Retina (tissue), 1 donor: ENCODE results near the gene HOTAIR.

Experiments used
- DNase-seq: peaks from one replicate; pipeline ENCODE4 v3.0.0-alpha.2; 2016

HOTAIR gene

GRCh38 chr12:53955776-53956250 is 18.9 kb downstream of the HOTAIR start:
- no peak for DNase-seq

DNA sequence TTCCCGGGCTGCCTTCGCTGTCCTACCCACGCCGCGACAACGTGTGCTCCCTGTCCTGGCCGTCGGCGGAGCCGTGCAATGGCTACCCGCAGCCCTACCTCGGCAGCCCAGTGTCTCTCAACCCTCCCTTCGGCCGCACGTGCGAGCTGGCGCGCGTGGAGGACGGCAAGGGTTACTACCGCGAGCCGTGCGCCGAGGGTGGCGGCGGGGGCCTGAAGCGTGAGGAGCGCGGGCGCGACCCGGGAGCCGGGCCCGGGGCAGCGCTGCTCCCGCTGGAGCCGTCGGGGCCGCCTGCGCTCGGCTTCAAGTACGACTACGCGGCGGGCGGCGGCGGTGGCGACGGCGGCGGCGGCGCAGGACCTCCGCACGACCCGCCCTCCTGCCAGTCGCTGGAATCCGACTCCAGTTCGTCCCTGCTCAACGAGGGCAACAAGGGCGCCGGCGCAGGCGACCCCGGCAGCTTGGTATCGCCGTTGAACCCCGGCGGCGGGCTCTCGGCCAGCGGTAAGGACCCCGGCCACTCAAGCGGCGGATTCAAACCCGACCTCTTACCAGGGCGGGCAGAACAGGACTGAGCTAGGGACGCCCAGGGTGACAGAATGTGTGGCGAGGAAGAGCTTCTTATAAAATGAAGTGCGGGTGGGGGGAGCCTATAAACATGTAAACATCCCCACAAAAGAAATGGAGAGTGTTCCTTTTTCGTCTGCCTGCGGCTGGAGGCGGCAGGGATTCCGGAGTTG is 19.5 kb downstream of the HOTAIR start:
- no peak for DNase-seq

- DNase-seq: no peak
Measured at GRCh38 chr12:53954694-53955035, 20.1 kb downstream of the HOTAIR start, which contains the start of gene HOXC12. TSS of gene HOXC12 (plus strand) at chr12:53954903. CDS start at chr12:53954930, 27 bp downstream.

DNA sequence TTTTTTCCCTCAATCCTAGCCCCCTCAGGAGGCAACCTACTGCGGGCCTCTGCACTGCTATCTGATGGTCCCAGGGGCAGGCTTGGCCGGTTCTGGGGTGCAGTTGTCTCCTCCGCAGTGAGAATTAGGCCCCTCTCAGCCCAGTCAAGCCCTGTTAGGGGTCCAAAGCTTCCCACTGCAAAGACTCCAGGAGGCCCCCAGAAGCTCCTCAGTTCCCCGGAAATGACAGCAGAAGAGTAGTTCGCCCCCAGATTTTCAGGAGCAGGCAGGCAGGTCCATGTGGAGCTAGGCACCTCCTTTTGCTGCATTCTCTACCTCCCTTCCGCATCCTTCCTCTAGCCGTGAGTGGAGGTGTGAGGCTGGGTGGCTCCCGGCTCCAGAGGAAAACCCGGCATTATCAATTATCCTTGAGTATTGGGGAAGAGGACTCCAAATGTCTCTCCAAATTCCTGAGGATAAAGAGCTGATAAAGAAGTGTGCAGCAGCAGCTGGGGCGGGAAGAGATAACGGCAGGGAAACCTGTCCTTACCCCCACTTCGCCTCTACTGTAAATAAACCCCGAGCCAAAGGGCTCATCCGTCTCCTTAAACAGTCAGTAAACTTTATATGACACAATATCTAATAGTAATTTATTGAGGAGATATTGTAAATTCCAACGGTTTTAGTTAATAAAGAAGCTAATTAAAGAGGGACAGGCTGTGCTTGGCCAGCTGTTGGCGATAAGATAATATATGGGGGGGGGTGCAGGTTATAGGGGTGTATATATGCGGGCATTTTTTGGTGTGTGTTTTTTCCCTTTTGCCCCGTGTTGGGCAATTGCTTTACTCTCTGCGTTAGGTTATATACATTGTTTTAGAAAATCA is 20.7 kb downstream of the HOTAIR start:
- no peak for DNase-seq

DNA sequence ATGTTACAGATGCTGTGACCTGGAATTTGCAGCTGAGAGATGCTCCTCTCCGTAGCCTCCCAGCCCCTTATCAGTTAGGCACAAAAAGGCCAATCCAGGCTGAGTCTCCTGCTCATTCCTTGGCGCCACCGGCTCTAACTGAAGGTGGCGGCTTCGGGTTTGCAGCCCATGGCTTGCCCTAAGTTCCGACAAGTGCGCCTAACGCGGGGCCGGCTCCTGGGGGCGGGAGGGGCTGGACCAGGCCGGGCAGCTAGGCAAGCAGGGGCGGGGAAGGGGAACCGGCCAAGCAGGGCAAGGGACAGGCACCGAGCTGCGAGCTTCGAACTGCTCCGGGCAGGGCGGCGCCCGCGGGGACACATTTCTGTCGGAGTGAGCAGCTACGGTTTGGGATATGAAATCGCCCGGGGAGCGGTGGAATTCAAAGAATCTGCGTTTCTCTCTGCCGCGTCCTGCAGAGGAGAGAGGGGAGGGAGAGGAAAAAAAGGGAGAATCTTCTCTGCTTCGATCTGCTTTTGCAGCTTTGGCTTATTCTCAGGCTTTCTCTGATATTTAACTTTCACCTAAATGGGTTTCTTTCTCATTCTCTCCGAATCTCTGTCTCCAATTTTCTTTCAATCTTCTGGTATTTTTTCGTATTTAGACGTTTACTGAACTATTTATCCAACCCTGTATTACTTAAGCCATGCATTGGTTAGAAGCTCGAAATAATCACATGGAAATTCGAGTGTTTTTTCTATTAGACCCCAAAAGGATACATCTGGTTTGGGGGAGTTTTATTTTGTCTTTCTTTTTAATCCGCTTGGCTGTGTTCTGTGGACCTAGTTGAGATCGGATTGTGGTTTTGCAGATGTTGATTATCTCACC is 21.7 kb downstream of the HOTAIR start:
- DNase-seq: no peak

DNA sequence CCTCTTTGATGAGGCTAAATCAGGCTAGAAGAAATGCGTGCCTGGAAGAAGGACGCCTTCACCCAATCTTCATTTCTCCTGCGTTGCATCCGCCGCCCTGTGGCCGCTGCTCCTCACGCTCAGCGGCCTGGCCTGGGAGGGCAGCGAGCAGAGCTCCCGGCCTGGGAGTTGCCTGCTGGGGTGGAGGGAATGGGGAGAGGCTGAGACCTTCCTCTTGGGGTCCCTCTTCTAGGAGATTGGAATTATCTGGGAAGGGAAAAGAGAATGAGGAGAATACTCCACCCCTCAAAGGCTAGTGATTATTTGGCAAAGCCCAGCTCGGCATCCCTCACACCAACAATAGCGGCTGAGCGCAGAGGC is 22.4 kb downstream of the HOTAIR start:
- peak; percentile 75 for DNase-seq

DNA sequence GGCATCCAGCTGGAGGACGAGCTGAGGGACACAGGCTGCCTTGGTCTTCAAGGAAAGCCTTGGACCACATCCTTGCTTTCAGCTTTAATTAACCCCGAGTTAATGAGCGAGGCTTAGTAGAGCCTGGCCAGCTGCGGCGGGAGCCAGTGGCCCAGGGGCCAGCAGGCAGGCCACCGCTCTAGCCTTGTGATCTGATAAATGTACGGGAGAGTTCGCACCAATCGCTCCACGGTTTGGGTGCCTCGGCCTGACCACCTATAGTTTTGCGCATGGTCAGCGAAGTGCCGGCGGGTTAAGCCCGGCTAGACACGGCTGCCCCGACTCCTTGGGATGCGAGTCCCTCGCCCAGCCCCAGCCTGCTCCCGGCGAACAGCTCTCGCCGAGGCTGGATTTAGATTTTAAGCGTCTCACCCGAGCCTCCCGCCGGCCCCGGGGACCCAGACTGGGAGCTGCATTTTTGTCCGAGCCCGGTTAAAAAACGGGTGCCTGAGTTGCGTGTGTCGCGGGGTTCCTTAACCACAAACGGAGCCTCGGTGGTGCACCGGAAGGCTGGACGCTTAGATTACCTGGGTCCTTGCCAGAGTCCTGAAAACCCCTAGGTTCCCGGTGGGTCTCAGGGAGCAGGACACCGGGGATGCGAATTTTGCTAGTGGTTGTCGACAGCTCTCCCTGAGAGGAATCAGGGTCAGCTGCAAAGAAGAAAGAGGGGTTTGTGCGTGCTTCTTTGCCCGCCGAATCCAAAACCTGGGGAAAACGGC is 23.0 kb downstream of the HOTAIR start:
- DNase-seq: no peak

DNA sequence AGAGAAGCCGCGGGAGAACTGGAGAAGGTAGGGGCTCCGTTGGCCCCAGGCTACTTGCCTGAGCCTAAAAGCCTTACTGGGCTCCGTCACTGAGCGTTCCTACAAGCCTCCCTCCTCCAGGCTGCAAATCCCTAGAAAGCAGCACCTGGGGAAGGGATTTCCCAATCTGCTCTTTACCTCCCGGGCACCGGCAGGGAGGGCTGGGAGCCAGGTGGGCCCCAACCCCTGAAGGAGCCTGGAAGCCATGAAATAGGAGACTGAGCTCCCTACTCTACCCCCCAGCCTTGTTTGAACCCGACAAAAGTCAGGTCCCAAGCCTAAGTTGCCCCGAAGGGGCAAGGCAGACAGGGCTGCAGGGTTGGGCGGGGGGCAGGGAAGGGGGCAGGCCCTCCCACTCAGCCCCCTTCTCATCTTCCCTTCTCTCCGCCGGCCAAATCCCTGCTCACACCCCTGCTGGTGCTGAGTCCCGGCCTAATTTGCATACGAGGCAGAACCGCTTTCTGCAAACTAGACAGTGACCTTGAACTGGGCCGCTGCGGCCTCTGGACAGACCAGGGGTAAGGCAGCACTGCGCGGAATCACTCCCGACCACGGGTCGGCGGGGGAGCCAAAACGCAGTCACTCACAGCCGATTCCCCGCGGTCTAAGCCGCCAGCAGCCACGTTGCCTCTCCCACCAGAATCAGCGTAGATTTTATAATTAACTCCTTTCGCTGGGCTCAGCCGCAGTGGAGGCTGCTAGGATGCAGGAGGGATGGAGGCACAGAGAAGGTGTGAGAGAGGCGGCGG is 23.8 kb downstream of the HOTAIR start:
- DNase-seq: no peak

GRCh38 chr12:53950437-53950773 is 24.3 kb downstream of the HOTAIR start:
- DNase-seq: no peak

- no peak for DNase-seq
Measured at GRCh38 chr12:53949631-53950436, 24.9 kb downstream of the HOTAIR start.

DNA sequence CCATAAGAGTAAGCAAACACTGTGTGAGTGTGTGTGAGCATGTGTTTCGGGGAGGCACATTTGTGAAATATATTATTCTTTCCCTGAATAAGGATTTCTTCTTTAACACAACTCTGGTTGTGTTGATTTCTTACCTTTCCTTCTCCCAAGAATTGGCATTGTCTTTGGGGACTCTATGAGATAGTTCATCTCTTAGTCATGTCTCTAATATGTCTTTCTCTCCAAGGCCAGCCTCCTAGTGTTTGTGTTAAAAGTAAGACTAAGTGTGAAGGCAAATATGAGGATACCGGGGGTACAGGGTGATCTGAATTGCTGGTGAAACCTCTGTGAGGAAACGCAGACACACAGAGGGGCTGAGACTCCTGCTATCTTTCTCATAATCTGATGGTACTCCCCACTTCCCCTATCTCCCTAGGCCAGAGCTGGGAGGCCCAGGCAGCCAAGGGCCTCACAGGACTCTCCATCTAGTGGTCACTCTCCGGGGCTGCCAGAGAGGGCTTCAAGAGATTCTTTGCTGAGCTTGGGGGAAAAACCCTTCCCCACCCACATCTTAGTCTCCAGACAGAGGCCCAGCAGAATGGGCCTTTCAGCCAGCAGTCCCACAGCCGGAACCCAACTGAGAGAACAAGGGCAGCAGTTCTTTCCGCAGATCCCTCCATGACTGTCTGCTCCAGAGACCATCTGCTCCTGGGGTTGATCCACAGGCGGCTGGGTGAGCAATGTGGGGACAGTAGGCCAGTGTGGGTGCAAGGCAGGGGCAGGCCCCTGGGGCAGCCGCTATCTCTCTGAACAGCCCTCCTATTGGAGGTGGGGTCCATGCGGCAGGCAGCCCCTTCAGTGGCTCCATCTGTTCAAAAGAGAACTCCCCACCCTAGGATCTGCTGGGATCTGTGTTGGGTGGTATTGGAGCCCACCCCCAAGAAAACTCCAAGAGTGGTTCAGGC is 25.8 kb downstream of the HOTAIR start:
- DNase-seq: no peak

DNA sequence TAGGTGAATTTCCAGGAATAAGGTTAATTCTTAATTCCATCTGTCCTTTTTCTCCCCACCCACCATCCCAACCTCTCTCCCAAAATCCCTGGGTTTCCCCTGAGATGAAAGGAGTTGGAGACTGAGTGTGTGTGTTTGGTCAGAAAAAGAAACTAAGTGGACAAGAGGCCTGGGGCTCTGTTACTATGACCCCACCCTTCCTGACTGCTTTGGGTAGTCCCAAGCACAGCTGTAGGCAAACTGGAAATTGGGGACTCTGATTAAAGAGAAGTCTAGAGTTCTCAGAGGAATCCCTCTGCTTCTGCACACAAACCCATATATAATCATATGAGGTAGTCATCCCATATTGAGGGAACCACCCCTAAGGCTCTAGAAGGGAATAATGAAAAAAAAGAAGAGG is 27.0 kb downstream of the HOTAIR start:
- DNase-seq: no peak

GRCh38 chr12:53944907-53945847 is 29.6 kb downstream of the HOTAIR start:
- no peak for DNase-seq

DNA sequence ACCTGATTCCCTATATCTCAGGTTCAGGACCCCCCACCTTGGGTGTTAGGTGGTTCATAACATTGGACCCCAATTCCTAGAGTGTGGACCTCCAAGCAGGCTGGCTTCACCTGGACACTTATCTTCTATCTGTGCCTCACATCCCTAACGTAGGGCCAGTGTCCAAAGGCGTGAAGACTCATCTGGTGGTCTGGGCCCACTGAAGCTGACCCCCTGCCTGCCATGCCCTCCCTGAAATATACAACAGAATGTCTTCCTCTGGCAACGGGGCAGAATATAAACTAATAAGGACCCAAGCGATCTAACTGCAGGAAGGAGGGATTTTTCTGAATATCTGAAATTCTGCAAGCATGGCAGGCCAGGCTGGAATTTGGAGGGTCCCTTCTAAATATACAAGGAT is 30.5 kb downstream of the HOTAIR start:
- no peak for DNase-seq

DNA sequence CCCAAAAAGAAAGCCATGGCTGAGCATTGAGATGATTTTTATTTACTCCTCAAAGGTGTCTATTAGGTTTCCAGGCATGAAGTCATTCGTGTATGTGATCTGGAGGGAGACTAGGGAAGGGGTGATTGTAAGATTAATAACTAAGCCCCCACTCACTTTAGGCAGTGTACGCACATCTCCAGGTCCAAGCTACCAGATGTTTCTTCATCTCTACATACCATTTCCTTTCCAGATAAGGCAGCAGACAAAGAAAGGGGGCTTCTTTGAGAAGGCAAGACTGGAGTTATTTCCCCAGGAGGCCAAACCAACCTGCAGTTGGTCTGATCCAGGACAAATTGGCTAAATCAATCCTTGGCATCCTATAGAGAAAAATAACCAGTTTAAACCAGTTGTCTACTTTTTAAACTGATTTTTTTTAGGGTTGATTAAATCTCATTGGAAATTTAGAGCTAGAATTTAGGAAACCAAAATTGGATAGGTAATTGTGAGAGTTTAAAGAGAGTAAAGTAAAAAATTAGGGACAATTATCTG is 32.2 kb downstream of the HOTAIR start:
- DNase-seq: no peak

- no peak for DNase-seq
Measured at GRCh38 chr12:53941750-53942149, 33.0 kb downstream of the HOTAIR start.

GRCh38 chr12:53941187-53941586 is 33.6 kb downstream of the HOTAIR start:
- no peak for DNase-seq

DNA sequence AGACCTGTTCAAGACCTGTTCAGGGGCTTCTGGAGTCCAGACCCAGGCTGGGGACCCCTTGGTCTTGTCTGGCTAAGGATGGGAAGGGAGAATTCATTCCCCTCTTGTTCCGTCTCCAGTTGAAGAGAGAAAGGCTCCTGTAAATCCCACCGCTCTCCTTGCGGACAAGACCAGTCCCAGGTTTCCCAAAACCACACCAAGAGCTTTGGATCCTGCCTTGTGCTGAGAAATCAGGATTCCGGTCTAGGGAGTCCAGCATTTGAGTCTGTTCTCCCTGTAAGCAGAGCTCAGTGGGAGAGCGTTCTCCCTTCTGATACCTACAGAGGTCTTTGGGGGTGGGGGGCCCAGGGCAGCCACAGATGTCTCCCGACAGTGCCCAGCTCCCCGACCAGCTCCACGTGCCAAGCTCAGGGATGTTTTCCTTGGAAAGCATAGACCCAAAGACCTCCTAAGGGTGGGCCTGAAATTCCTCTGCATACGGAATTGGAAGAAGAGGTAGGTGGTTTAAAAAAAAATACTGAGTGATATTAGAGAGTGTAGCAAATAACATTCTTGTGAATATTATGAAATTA is 34.2 kb downstream of the HOTAIR start:
- no peak for DNase-seq
